Sigmoid colon (tissue), 7 donors: ENCODE results near the gene CYTH2. TPM values are rescaled to one million over a fixed set of nuclear protein-coding genes. Genes with fewer than 3 reads are reported as not detected.

Experiments used
- DNase-seq: peaks from one replicate; pipeline ENCODE4 v3.0.0-alpha.2; 2019
- H3K27ac ChIP-seq, 4 donors: fragments of 200-600 bp; sonication (generic); one replicate each; pipeline ENCODE4 v1.5.1; 2016 to 2019; ENCODE audit warnings: mild to moderate bottlenecking in 1 of 4
- H3K27me3 ChIP-seq, 3 donors: fragments of 200-600 bp; sonication (generic); one replicate each; pipeline ENCODE4 v1.5.1; 2019; ENCODE audit warnings: mild to moderate bottlenecking in 1 of 3
- H3K36me3 ChIP-seq, 4 donors: fragments of 200-600 bp; sonication (generic); one replicate each; pipeline ENCODE4 v1.5.1; 2016 to 2019
- H3K4me1 ChIP-seq, 4 donors: fragments of 200-600 bp; sonication (generic); one replicate each; pipeline ENCODE4 v1.5.1; 2017 to 2019
- H3K4me3 ChIP-seq, 4 donors: fragments of 200-600 bp; sonication (generic); one replicate each; pipeline ENCODE4 v1.5.1; 2017 to 2019; ENCODE audit warnings: mild to moderate bottlenecking in 2 of 4, moderate library complexity in 1 of 4
- H3K9me3 ChIP-seq, 4 donors: fragments of 200-600 bp in 3 of 4; sonication (generic) in 3 of 4; one replicate each; pipeline versions ENCODE4 v1.5.1 to v1.6.1; 2013 to 2019
- CTCF ChIP-seq, 4 experiments: fragments of 450-650 bp in 3 of 4; fragments of 200-600 bp in 1 of 4; IDR thresholded peaks; one replicate each; pipeline ENCODE4 v1.5.1; 2016 to 2019; ENCODE audit warnings: antibody characterized with exemption in 4 of 4, mild to moderate bottlenecking in 3 of 4, moderate library complexity in 2 of 4
- EP300 ChIP-seq, 4 donors: sonication (generic); formaldehyde crosslinking; IDR thresholded peaks; one replicate each; pipeline ENCODE4 v1.6.1; 2017; ENCODE audit warnings: antibody characterized with exemption in 4 of 4
- POLR2A ChIP-seq, 2 donors: fragments of 450-650 bp; IDR thresholded peaks; one replicate each; pipeline ENCODE4 v1.6.1; 2016; ENCODE audit warnings: antibody characterized with exemption in 2 of 2, mild to moderate bottlenecking in 2 of 2, moderate library complexity in 2 of 2
- POLR2AphosphoS5 ChIP-seq, 4 donors: sonication (generic); formaldehyde crosslinking; IDR thresholded peaks; one replicate each; pipeline ENCODE4 v1.6.1; 2017; ENCODE audit warnings: antibody characterized with exemption in 4 of 4
- WGBS, 2 donors: extraction: QIAGEN DNeasy Blood & Tissue Kit; methylation state at CpG; one replicate each; pipeline ENCODE4 v1.1.7; 2013; 5-methylcytosine and 5-hydroxymethylcytosine counted together
- intact Hi-C: fragments of 100-400 bp; cut with DNase I; formaldehyde crosslinking; loops from one replicate; pipeline ENCODE4 v1.15.1; 2023
- polyA plus RNA-seq, 3 donors: library from polyadenylated mRNA; stranded (reverse); fragments of 200-250 nt; gene quantifications; one replicate each; pipeline ENCODE4 v1.2.3, GENCODE V29; 2013
- total RNA-seq, 4 donors: library from RNA; depleted of rRNA; stranded (reverse); fragments of >200 nt; gene quantifications; one replicate each; pipeline ENCODE4 v1.1.0, GENCODE V29; 2016
- donor health status: healthy with polysubstance abuse.
- donor health status: Bipolar disorder and iron deficiency.
- donor health status: healthy.

Gene CYTH2
- total and polyA plus RNA-seq, 7 donors: 30.0 to 71.4 (median 49.3) TPM

- H3K4me1 ChIP-seq: peaks cover 0 to 40% (median 31%) of the 10 kb centered on the region in 4 donors
- H3K27ac ChIP-seq: peak overlapping the region; percentile 64 to 83 (median 75)
- intact Hi-C loops: loop anchor here (5.0 kb wide), 2 partner anchors 73 to 102 kb away; partner anchors contain the start of genes GRIN2D and KDELR1
- 4 to 5% methylated on average over 70 of the region's 70 CpGs for WGBS, 2 donors
- H3K27me3 ChIP-seq: peaks cover 12 to 50% (median 28%) of the 10 kb centered on the region in 3 donors
- no peaks in the 10 kb centered on the region for H3K36me3 ChIP-seq
- TF ChIP-seq POLR2A (IDR thresholded peaks at IDR 0.05) (no peak), POLR2AphosphoS5 (IDR thresholded peaks at IDR 0.05) (no peak), EP300 (IDR thresholded peaks at IDR 0.05) (no peak)
- peak overlapping the region; percentile 40 to 56 (median 50) for H3K4me3 ChIP-seq
- H3K9me3 ChIP-seq: no peaks in the 10 kb centered on the region
- no peak for DNase-seq
Measured at GRCh38 chr19:48493718-48494401, 24.7 kb downstream of the CYTH2 start.

GRCh38 chr19:48495396-48495795, 26.2 kb downstream of the CYTH2 start:
- Histone ChIP-seq H3K27me3 (peaks cover 28 to 66% (median 40%) of the 10 kb centered on the region in 3 donors), H3K36me3 (no peaks in the 10 kb centered on the region), H3K9me3 (no peaks in the 10 kb centered on the region), H3K4me3 (no peak overlapping the region), H3K4me1 (peaks cover 0 to 39% (median 37%) of the 10 kb centered on the region in 4 donors), H3K27ac (no peak overlapping the region)
- 38 to 53% methylated on average over 6 of the region's 6 CpGs for WGBS, 2 donors
- DNase-seq: no peak
- no peak for TF ChIP-seq POLR2A (IDR thresholded peaks at IDR 0.05)
- TF ChIP-seq POLR2AphosphoS5 (IDR thresholded peaks at IDR 0.05): no peak
- no peak for TF ChIP-seq EP300 (IDR thresholded peaks at IDR 0.05)
- TF ChIP-seq CTCF (IDR thresholded peaks at IDR 0.05): no peak
- intact Hi-C loops: no loop called here

DNA sequence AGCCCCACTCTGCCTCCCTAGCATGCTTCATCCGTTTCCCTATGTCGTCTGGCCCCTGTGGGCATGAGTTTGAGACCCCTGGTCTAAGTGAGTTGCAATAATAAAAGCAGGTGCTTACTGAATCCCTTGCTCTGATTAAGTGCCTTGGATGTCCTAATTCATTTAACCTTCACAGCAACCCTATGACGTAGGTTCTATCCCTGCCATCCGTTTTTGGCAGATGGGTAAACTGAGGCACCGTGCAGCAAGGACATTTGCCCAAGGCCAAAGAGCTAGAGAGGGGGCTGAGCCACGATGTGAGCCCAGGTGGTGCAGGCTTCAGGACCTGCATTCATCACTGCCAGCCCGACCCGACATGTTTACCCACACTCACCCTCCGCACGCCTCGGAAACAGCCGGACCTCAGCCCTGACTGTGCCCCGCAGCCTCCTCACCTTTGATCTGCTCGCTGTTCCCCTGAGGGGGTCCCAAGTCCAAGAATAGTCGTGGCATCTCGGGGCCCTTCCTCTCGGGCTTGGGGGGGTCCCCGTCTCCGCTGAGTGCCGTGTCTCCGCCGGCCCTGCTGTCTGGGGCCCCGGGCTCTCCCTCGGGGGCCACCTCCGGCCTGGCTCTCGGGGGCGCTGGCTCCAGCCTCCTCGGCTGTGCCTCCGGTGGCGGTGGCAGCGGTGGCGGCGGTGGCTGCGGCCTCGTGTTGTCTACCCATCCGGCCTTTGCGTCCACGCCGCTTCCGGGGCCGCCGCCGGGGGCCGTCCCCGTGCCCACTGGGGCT, 28.0 kb downstream of the CYTH2 start:
- intact Hi-C loops: no loop called here
- Histone ChIP-seq H3K4me1 (peaks cover 0 to 33% (median 31%) of the 10 kb centered on the region in 4 donors), H3K27ac (no peak overlapping the region), H3K4me3 (no peak overlapping the region), H3K9me3 (no peaks in the 10 kb centered on the region), H3K27me3 (peaks cover 38 to 69% (median 50%) of the 10 kb centered on the region in 3 donors), H3K36me3 (no peaks in the 10 kb centered on the region)
- TF ChIP-seq EP300 (IDR thresholded peaks at IDR 0.05) (no peak), POLR2A (IDR thresholded peaks at IDR 0.05) (no peak), POLR2AphosphoS5 (IDR thresholded peaks at IDR 0.05) (no peak), CTCF (IDR thresholded peaks at IDR 0.05) (no peak)
- no peak for DNase-seq
- WGBS, 2 donors: 48 to 68% methylated on average over 45 of the region's 45 CpGs

GRCh38 chr19:48497728-48498594, 28.8 kb downstream of the CYTH2 start:
- peaks cover 0 to 33% (median 31%) of the 10 kb centered on the region in 4 donors for H3K4me1 ChIP-seq
- 63 to 79% methylated on average over 46 of the region's 46 CpGs for WGBS, 2 donors

More at GRCh38 chr19:48497728-48498594, 28.8 kb downstream of the CYTH2 start:
- TF ChIP-seq CTCF (IDR thresholded peaks at IDR 0.05) (no peak), POLR2AphosphoS5 (IDR thresholded peaks at IDR 0.05) (no peak), EP300 (IDR thresholded peaks at IDR 0.05) (no peak), POLR2A (IDR thresholded peaks at IDR 0.05) (no peak)
- H3K4me3 ChIP-seq: peak overlapping the region in 1 of 4 donors; percentile 2
- H3K27me3 ChIP-seq: peaks cover 38 to 74% (median 56%) of the 10 kb centered on the region in 3 donors
- H3K9me3 ChIP-seq: no peaks in the 10 kb centered on the region
- intact Hi-C loops: no loop called here
- DNase-seq: no peak
- H3K27ac ChIP-seq: no peak overlapping the region
- no peaks in the 10 kb centered on the region for H3K36me3 ChIP-seq
